ENCODE measurements around the gene RAD51B.

Gene RAD51B

DNA sequence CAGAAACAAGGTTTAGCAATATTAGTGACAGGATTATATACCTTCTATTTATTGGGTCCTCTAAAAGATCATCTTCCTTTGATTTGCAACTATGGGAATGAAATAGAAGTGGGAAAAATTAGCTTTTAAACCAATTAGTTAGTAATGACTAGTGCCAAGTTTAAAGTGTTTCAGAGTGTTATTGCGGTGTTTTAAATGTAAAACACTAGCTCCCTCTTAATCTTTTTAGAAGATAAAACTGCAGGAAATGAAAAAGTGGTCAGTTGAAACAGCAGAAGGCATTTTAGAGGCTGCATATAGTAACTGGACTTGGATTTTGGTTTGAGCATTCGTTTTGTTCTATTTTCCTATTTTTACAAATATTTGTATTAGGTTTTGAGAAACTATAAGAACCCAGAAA lies 286.2 kb downstream of the RAD51B start:
- Histone ChIP-seq H2AFZ (ENCODE audit: low read length) (no peak overlapping the region), H3K27ac (ENCODE audit: low read length) (no peak overlapping the region), H3K9ac (ENCODE audit: low read length) (no peak overlapping the region), H3F3A (ENCODE audit: insufficient read depth, low read length) (no peaks in the 10 kb centered on the region), H3K9me3 (replicated peaks; ENCODE audit: insufficient read depth, low read length) (no peaks in the 10 kb centered on the region), H3K36me3 (replicated peaks; ENCODE audit: insufficient read depth, low read length) (no peaks in the 10 kb centered on the region), H3K4me2 (ENCODE audit: low read depth, low read length) (no peak overlapping the region), H3K4me3 (ENCODE audit: low read length) (no peak overlapping the region), H3K27me3 (replicated peaks; ENCODE audit: insufficient read depth, low read length) (no peaks in the 10 kb centered on the region), H3K79me2 (ENCODE audit: low read length) (no peaks in the 10 kb centered on the region), H3K9me2 (replicated peaks; ENCODE audit: insufficient read depth, low read length) (no peaks in the 10 kb centered on the region), H4K20me1 (ENCODE audit: insufficient read depth, low read length) (no peaks in the 10 kb centered on the region), H3K4me1 (ENCODE audit: low read length) (no peaks in the 10 kb centered on the region)
- DNase-seq = no peak
- no peak for TF ChIP-seq EZH2phosphoT487 (IDR thresholded peaks at IDR 0.05; ENCODE audit: low read length)
- TF ChIP-seq, protein P1, sequence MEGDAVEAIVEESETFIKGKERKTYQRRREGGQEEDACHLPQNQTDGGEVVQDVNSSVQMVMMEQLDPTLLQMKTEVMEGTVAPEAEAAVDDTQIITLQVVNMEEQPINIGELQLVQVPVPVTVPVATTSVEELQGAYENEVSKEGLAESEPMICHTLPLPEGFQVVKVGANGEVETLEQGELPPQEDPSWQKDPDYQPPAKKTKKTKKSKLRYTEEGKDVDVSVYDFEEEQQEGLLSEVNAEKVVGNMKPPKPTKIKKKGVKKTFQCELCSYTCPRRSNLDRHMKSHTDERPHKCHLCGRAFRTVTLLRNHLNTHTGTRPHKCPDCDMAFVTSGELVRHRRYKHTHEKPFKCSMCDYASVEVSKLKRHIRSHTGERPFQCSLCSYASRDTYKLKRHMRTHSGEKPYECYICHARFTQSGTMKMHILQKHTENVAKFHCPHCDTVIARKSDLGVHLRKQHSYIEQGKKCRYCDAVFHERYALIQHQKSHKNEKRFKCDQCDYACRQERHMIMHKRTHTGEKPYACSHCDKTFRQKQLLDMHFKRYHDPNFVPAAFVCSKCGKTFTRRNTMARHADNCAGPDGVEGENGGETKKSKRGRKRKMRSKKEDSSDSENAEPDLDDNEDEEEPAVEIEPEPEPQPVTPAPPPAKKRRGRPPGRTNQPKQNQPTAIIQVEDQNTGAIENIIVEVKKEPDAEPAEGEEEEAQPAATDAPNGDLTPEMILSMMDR (IDR thresholded peaks at IDR 0.05; ENCODE audit: low read length) = no peak
- TF ChIP-seq EZH2 (optimal IDR thresholded peaks at IDR 0.05; ENCODE audit: low read depth, low read length) = no peak

DNA sequence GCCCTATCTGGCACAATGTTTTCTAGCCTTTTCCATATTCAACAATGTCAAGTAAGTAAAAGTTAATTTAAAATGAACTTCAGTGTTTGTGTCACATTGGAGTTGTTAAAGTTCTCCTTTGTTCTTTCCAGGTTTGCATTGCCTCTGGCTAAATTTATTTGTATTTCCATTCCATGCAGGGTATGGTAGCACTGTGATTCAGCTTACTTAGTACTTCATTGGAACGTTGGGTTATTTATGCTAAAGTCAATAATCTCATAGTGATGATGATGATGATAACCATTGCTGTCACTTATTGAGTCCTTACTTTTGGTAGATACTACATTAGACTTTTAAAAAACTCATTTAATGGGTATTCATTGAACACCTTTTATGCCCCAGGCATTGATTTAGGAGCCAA lies 286.9 kb downstream of the RAD51B start:
- no peak overlapping the region for H3K9ac ChIP-seq (ENCODE audit: low read length)
- no peaks in the 10 kb centered on the region for H3F3A ChIP-seq (ENCODE audit: insufficient read depth, low read length)
- no peaks in the 10 kb centered on the region for H3K4me1 ChIP-seq (ENCODE audit: low read length)
- H4K20me1 ChIP-seq (ENCODE audit: insufficient read depth, low read length) = no peaks in the 10 kb centered on the region
- DNase-seq = no peak
- TF ChIP-seq EZH2phosphoT487 (IDR thresholded peaks at IDR 0.05; ENCODE audit: low read length) (no peak), EZH2 (optimal IDR thresholded peaks at IDR 0.05; ENCODE audit: low read depth, low read length) (no peak)
- TF ChIP-seq, protein P1 (IDR thresholded peaks at IDR 0.05; ENCODE audit: low read length) = no peak
- no peak overlapping the region for H2AFZ ChIP-seq (ENCODE audit: low read length)
- H3K9me3 ChIP-seq (replicated peaks; ENCODE audit: insufficient read depth, low read length) = no peaks in the 10 kb centered on the region
- H3K27me3 ChIP-seq (replicated peaks; ENCODE audit: insufficient read depth, low read length) = no peaks in the 10 kb centered on the region
- H3K4me2 ChIP-seq (ENCODE audit: low read depth, low read length) = no peak overlapping the region
- H3K79me2 ChIP-seq (ENCODE audit: low read length) = no peaks in the 10 kb centered on the region
- no peak overlapping the region for H3K4me3 ChIP-seq (ENCODE audit: low read length)
- H3K27ac ChIP-seq (ENCODE audit: low read length) = no peak overlapping the region
- H3K9me2 ChIP-seq (replicated peaks; ENCODE audit: insufficient read depth, low read length) = no peaks in the 10 kb centered on the region
- H3K36me3 ChIP-seq (replicated peaks; ENCODE audit: insufficient read depth, low read length) = no peaks in the 10 kb centered on the region

DNA sequence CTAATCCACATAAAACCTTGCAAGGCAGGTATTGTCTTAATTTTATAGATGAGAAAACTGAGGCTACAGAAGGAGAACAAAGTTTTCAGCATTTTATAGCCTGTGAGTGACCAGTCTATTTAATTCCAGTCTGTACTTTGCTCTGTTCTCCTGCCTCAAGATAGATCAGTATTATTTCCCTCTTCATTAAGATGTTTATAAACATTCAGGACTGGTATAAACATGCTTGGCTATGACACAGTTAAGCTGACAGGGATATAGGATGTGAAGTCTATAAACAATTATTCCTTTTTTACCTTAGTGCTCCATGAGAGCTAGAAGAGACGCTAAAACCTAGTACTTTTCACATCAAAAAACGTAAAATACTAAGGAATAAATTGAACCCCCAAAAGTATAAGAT lies 287.3 kb downstream of the RAD51B start:
- H3K79me2 ChIP-seq (ENCODE audit: low read length) = no peaks in the 10 kb centered on the region
- no peaks in the 10 kb centered on the region for H3K27me3 ChIP-seq (replicated peaks; ENCODE audit: insufficient read depth, low read length)
- DNase-seq = no peak
- TF ChIP-seq, protein P1 (IDR thresholded peaks at IDR 0.05; ENCODE audit: low read length) = no peak
- TF ChIP-seq EZH2phosphoT487 (IDR thresholded peaks at IDR 0.05; ENCODE audit: low read length) (no peak), EZH2 (optimal IDR thresholded peaks at IDR 0.05; ENCODE audit: low read depth, low read length) (no peak)
- H3K4me3 ChIP-seq (ENCODE audit: low read length) = no peak overlapping the region
- H3K36me3 ChIP-seq (replicated peaks; ENCODE audit: insufficient read depth, low read length) = no peaks in the 10 kb centered on the region
- H3K9me2 ChIP-seq (replicated peaks; ENCODE audit: insufficient read depth, low read length) = no peaks in the 10 kb centered on the region
- H2AFZ ChIP-seq (ENCODE audit: low read length) = no peak overlapping the region
- no peak overlapping the region for H3K27ac ChIP-seq (ENCODE audit: low read length)
- H3K4me2 ChIP-seq (ENCODE audit: low read depth, low read length) = no peak overlapping the region
- no peaks in the 10 kb centered on the region for H4K20me1 ChIP-seq (ENCODE audit: insufficient read depth, low read length)
- no peaks in the 10 kb centered on the region for H3K4me1 ChIP-seq (ENCODE audit: low read length)
- no peaks in the 10 kb centered on the region for H3K9me3 ChIP-seq (replicated peaks; ENCODE audit: insufficient read depth, low read length)
- no peak overlapping the region for H3K9ac ChIP-seq (ENCODE audit: low read length)
- H3F3A ChIP-seq (ENCODE audit: insufficient read depth, low read length) = no peaks in the 10 kb centered on the region
